Omental fat pad (tissue), 4 donors: Measurements from ENCODE around the gene HEBP2. TPM values are rescaled to one million over a fixed set of nuclear protein-coding genes. Genes with fewer than 3 reads are reported as not detected.

Experiments
- ATAC-seq: fragments of 150-250 bp; one replicate; pipeline ENCODE4 v1.9.1; 2016; ENCODE audit warnings: mild to moderate bottlenecking, moderate library complexity; ENCODE audit not compliant: low FRiP score
- DNase-seq: peaks from one replicate; pipeline ENCODE4 v3.0.0-alpha.2; 2019; ENCODE audit warnings: low spot score
- CTCF ChIP-seq, 3 donors: fragments of 450-650 bp; IDR thresholded peaks; one replicate each; pipeline ENCODE4 v1.5.1; 2016 to 2017; ENCODE audit warnings: antibody characterized with exemption in 3 of 3, mild to moderate bottlenecking in 3 of 3, moderate library complexity in 2 of 3
- total RNA-seq, 4 donors: library from RNA; depleted of rRNA; stranded (reverse); fragments of >200 nt; gene quantifications; one replicate each; pipeline ENCODE4 v1.1.0, GENCODE V29; 2016

HEBP2 gene
- total RNA-seq, 4 donors from 2014 or later, result 118 to 282 (median 205) TPM

- DNase-seq, result no peak
- no peak for ATAC-seq
- TF ChIP-seq CTCF (IDR thresholded peaks at IDR 0.05), result no peak
Measured at GRCh38 chr6:138455746-138456400, 51.9 kb downstream of the HEBP2 start.

GRCh38 chr6:138456401-138456790 is 52.4 kb downstream of the HEBP2 start:
- no peak for TF ChIP-seq CTCF (IDR thresholded peaks at IDR 0.05)
- no peak for ATAC-seq
- no peak for DNase-seq

- no peak for TF ChIP-seq CTCF (IDR thresholded peaks at IDR 0.05)
- DNase-seq (no peak), ATAC-seq (no peak)
Measured at GRCh38 chr6:138461647-138462046, 57.6 kb downstream of the HEBP2 start.

DNA sequence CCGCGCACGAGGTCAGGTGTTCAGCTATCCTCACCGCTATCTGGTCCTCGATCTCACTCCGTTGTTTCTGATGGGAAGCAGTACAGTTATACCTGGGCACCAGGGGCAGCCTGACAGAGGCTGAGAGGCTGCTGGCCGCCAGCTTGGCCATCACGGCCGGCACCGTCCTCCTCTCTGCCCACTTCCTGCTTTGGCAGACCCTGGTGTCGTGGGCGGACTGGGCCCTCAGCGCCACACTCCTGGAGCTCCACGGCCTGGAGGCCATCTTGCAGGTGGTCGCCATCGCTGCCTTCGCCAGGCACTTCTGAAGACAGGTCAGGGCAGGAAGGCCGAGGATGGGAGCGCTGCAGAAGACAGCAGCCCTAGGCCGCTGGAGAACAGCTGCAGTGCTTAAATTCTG is 60.1 kb downstream of the HEBP2 start:
- no peak for DNase-seq
- no peak for ATAC-seq
- no peak for TF ChIP-seq CTCF (IDR thresholded peaks at IDR 0.05)

GRCh38 chr6:138465007-138465645 is 61.1 kb downstream of the HEBP2 start:
- no peak for DNase-seq
- no peak for TF ChIP-seq CTCF (IDR thresholded peaks at IDR 0.05)
- peak; percentile 53 for ATAC-seq

GRCh38 chr6:138467901-138468300 is 63.9 kb downstream of the HEBP2 start:
- DNase-seq (no peak), ATAC-seq (no peak)
- no peak for TF ChIP-seq CTCF (IDR thresholded peaks at IDR 0.05)
